ENCODE measurements around the gene CACHD1.

DNA sequence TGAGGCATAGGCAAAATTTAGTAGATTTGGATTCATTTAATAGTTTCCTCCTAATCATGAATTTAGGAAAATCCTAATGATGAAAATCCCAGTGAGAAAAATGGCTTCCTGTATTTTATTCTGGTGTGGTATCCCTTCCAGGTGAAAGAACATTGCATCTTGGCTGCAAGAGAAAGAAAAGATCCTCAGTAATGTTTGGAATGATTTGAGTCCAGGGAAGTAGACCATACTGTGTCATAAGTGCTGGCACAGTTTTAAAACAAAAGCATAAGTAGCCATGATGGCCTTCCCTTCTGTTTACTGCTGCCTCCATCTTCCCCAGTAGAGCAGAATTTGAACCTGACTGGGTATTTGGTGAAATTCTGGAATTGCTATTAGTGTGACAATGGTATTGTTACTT, 52.8 kb downstream of the CACHD1 start:
- no peak for TF ChIP-seq SP2 (IDR thresholded peaks at IDR 0.05; ENCODE audit: low read length)
- TF ChIP-seq POLR2AphosphoS5 (IDR thresholded peaks at IDR 0.05; ENCODE audit: low read depth, low read length): no peak
- TF ChIP-seq FOSL1 (IDR thresholded peaks at IDR 0.05; ENCODE audit: insufficient read depth, low read depth, low read length): no peak
- TF ChIP-seq, protein P1, sequence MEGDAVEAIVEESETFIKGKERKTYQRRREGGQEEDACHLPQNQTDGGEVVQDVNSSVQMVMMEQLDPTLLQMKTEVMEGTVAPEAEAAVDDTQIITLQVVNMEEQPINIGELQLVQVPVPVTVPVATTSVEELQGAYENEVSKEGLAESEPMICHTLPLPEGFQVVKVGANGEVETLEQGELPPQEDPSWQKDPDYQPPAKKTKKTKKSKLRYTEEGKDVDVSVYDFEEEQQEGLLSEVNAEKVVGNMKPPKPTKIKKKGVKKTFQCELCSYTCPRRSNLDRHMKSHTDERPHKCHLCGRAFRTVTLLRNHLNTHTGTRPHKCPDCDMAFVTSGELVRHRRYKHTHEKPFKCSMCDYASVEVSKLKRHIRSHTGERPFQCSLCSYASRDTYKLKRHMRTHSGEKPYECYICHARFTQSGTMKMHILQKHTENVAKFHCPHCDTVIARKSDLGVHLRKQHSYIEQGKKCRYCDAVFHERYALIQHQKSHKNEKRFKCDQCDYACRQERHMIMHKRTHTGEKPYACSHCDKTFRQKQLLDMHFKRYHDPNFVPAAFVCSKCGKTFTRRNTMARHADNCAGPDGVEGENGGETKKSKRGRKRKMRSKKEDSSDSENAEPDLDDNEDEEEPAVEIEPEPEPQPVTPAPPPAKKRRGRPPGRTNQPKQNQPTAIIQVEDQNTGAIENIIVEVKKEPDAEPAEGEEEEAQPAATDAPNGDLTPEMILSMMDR (IDR thresholded peaks at IDR 0.05; ENCODE audit: control extremely low read depth in 1 of 3, insufficient read depth in 1 of 3, low read depth in 1 of 3, low read length in 3 of 3): no peak
- TF ChIP-seq YY1 (IDR thresholded peaks at IDR 0.05; ENCODE audit: low read depth, low read length): no peak
- TF ChIP-seq BRCA1 (IDR thresholded peaks at IDR 0.05; ENCODE audit: low read depth, low read length): no peak
- no peak for TF ChIP-seq POLR2A (IDR thresholded peaks at IDR 0.05; ENCODE audit: control extremely low read depth in 1 of 2, low read depth in 2 of 2, low read length in 2 of 2)
- no peak for TF ChIP-seq TCF12 (IDR thresholded peaks at IDR 0.05; ENCODE audit: low read depth, low read length)
- TF ChIP-seq TEAD4 (IDR thresholded peaks at IDR 0.05; ENCODE audit: low read depth, low read length): no peak
- TF ChIP-seq, protein P2, sequence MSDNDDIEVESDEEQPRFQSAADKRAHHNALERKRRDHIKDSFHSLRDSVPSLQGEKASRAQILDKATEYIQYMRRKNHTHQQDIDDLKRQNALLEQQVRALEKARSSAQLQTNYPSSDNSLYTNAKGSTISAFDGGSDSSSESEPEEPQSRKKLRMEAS (IDR thresholded peaks at IDR 0.05): no peak

Data from H1 (cell line).